DOHH2 (cell line): ENCODE measurements around the gene UBE2QL1.

ENCODE experiments used
- CTCF ChIP-seq: fragments of 200-600 bp; sonication (generic); IDR thresholded peaks from one replicate; pipeline ENCODE4 v1.5.1; 2014; ENCODE audit warnings: antibody characterized with exemption, mild to moderate bottlenecking, low read depth, low read length; ENCODE audit not compliant: poor library complexity, severe bottlenecking
- EZH2phosphoT487 ChIP-seq: fragments of 200-600 bp; sonication (generic); IDR thresholded peaks from 2 replicates; pipeline ENCODE4 v1.6.1; 2017; ENCODE audit warnings: borderline replicate concordance, mild to moderate bottlenecking, antibody characterized with exemption, low read length, moderate library complexity, mixed read lengths

GRCh38 chr5:6478793-6479192 is 30.1 kb downstream of the UBE2QL1 start:
- TF ChIP-seq CTCF (no peak), EZH2phosphoT487 (no peak)
